Activated CD4-positive, alpha-beta memory T cell treated with anti-CD3 and anti-CD28 coated beads, Interleukin-2, amount 10 ng/mL, durations not matched to agents 7 days and 5 days (primary cell): ENCODE results near the gene TEX29. TPM values are rescaled to one million over a fixed set of nuclear protein-coding genes. Genes with fewer than 3 reads are reported as not detected.

Experiments
- CTCF ChIA-PET: fragments of 350-600 bp; sonication (Branson Sonifier 250); formaldehyde crosslinking; loops from one replicate; lab custom pipeline; 2021; ENCODE audit warnings: antibody characterized with exemption, inconsistent platforms; lab: Charles Lee
- POLR2A ChIA-PET: fragments of 350-600 bp; sonication (Branson Sonifier 250); formaldehyde crosslinking; loops from one replicate; lab custom pipeline; 2021; ENCODE audit warnings: antibody characterized with exemption; lab: Charles Lee
- DNase-seq: peaks from one replicate; pipeline ENCODE4 v3.0.0-alpha.2; 2020
- H3K27ac Mint-ChIP-seq: one replicate; pipeline ENCODE4 v1.8.0; 2021; ENCODE audit warnings: mild to moderate bottlenecking, mixed read lengths
- H3K27me3 Mint-ChIP-seq: one replicate; pipeline ENCODE4 v1.8.0; 2021; ENCODE audit warnings: mixed read lengths
- H3K36me3 Mint-ChIP-seq: one replicate; pipeline ENCODE4 v1.8.0; 2021; ENCODE audit warnings: low read depth, mixed read lengths
- H3K4me1 Mint-ChIP-seq: one replicate; pipeline ENCODE4 v1.8.0; 2021; ENCODE audit warnings: mixed read lengths
- H3K4me3 Mint-ChIP-seq: one replicate; pipeline ENCODE4 v1.8.0; 2021; ENCODE audit warnings: mild to moderate bottlenecking, mixed read lengths
- H3K9me3 Mint-ChIP-seq: one replicate; pipeline ENCODE4 v1.8.0; 2021; ENCODE audit warnings: mixed read lengths
- total RNA-seq, 2 experiments: library from RNA; stranded (reverse); gene quantifications; one replicate each; pipeline ENCODE4 v1.2.3, GENCODE V29; 2021

TEX29 gene
- total RNA-seq, 2 experiments from 2014 or later, result 0.73 to 0.93 TPM

DNA sequence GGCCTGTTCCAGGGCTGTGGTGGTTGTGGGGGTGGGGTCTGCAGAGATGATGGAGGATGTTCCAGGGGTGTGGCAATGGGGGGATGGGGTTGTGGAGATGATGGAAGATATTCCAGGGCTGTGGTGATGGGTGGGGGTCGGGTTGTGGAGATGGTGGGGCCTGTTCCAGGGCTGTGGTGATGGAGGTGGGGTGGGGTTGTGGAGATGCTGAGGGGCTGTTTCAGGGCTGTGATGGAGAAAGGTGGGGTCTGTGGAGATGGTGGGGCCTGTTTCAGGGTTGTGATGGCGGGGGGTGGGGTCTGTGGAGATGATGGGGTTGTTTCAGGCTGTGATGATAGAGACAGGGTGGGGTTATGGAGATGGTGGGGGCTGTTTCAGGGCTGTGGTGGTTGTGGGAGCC lies 62.0 kb downstream of the TEX29 start:
- H3K36me3 Mint-ChIP-seq, result no peaks in the 10 kb centered on the region
- POLR2A ChIA-PET, result no interaction called here
- CTCF ChIA-PET, result no interaction called here
- H3K9me3 Mint-ChIP-seq, result no peaks in the 10 kb centered on the region
- DNase-seq, result no peak
- H3K27ac Mint-ChIP-seq, result no peak overlapping the region
- peaks cover 11% of the 10 kb centered on the region for H3K4me1 Mint-ChIP-seq
- no peak overlapping the region for H3K4me3 Mint-ChIP-seq
- peaks cover 20% of the 10 kb centered on the region for H3K27me3 Mint-ChIP-seq

DNA sequence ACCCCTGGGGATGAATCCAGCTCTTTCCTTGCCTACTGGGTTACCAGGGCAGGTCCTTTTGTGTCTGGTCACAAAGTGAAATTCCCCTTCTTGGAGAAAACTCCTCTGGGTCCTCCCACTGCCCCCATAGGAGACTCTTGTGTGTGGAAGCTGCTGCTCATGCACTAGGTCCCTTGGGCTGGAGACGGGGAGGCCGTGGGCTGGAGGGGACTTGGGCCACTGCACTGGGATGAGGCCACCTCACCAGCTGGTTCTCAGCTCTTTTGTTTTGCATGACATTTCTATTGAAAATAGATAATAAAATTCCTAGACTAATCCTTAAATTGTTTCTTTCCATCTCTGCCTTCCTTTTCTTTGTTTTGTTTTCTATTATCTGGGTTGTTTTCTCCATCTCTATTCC lies 62.4 kb downstream of the TEX29 start:
- ChIA-PET POLR2A (no interaction called here), CTCF (no interaction called here)
- no peak overlapping the region for H3K4me3 Mint-ChIP-seq
- peaks cover 20% of the 10 kb centered on the region for H3K27me3 Mint-ChIP-seq
- H3K9me3 Mint-ChIP-seq, result no peaks in the 10 kb centered on the region
- peaks cover 11% of the 10 kb centered on the region for H3K4me1 Mint-ChIP-seq
- no peak overlapping the region for H3K27ac Mint-ChIP-seq
- H3K36me3 Mint-ChIP-seq, result no peaks in the 10 kb centered on the region
- DNase-seq, result no peak

DNA sequence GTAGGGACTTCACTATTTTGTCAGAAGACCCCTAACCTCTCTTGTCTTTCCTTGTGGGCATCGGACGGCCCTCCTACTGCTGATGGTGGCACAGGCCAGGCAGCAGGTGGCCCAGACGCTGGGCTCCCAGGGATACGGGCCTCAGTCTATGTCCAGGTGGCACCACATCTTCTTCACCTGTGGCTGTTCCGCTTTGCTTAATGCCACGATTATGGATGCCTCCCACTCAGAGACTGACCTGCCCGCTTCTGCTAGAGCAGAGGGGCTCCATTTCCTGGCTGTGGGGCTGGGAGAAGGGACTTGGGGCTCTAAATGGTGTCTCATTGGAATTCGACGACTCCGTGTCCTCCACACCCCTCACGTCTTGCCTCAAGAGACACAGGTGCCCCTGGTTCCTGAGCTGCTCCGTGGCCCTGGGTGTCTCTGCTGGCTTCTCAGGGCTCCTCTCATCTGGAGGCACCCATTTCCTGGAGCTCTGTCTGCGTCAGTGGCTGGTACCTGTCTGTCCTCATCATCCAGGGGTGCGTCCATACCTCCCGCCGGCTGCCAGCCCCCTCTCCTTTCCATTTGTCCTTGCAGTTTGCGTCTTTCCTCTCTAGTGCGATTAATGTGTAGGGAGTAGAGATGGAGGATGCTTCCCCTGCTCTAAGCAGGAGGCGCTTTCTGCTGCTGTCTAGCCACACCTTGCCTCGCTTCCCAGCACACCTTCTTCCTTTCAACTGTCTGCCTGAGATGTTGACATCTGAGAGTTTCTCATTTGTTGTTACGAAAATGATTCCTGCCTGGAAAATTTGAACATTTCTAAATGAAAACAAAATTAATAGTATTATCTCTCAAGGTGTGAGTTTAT lies 63.4 kb downstream of the TEX29 start:
- Mint-ChIP-seq H3K27ac (no peak overlapping the region), H3K36me3 (no peaks in the 10 kb centered on the region), H3K27me3 (peaks cover 22% of the 10 kb centered on the region), H3K4me3 (no peak overlapping the region), H3K4me1 (peaks cover 13% of the 10 kb centered on the region), H3K9me3 (no peaks in the 10 kb centered on the region)
- DNase-seq, result no peak
- ChIA-PET CTCF (no interaction called here), POLR2A (no interaction called here)

DNA sequence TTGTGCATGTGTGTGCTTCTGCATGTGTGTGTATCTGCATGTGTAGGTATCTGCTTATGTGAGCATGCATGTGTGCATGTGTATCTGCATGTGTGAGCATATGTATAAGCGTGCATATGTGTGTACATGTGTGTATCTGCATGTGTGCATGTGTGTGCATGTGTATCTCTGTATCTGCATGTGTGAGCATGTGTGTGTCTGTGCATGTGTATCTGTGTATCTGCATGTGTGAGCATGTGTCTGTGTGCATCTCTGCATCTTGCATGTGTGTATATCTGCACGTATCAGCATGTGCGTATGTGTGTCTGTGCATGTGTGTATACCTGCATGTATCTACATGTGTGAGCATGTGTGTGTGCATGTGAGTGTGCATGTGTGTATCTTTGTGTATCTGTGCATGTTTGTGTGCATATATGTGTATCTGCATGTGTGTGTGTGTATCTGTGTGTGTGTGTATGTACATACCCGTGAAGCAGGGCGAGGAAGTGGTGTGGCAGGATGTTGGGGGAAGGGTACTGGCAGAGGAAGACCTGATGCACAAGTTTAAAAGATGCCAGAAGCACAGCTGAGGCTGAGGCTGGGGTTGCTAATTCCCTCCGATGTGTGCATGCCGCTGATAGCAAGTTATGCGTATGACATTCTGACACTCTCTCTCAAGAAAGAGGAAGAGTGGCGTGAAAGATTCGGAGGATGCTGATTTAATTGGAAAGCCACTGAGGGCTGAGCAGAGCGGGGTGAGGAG lies 64.2 kb downstream of the TEX29 start:
- CTCF ChIA-PET, result interaction anchor here (1.5 kb wide), 1 partner anchor 45 kb away, joined by 3 read pairs; no protein-coding TSS in a partner anchor

DNA sequence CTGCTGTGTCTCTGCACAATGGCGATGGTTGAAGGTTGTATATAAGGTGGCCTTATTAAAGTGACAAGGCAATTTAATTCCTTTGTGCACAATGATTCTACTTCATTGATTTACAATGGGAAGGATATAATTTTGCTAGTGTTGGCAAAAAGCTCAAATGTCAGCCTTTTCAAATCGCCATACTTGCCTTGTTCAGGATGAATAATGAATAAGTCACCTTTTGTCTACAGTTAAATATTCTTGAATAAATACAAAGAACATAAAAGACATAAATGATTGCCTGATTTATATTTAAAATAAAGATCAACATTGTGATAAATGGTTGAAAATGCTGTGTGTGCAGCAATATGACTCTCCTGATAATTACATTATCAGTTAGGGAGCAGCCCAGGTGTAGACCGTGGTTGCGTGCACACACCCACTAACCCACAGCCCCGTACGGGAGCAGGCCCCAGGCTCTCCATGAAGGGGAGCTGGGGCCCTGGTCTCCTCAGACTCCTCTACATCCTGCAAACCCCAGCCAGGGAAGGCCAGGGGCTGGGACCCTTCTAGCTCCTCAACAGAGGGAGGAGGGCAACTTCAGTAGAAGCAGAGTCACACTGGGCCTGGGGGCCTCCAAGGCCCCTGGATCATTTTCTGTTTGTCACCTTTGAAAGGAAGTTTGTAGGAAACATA lies 64.9 kb downstream of the TEX29 start:
- H3K27me3 Mint-ChIP-seq, result peaks cover 18% of the 10 kb centered on the region
- POLR2A ChIA-PET, result no interaction called here
- DNase-seq, result no peak
- peaks cover 14% of the 10 kb centered on the region for H3K4me1 Mint-ChIP-seq
- no peaks in the 10 kb centered on the region for H3K9me3 Mint-ChIP-seq
- no peaks in the 10 kb centered on the region for H3K36me3 Mint-ChIP-seq
- CTCF ChIA-PET, result interaction anchor here (1.5 kb wide), 1 partner anchor 44 kb away, joined by 3 read pairs; no protein-coding TSS in a partner anchor
- no peak overlapping the region for H3K27ac Mint-ChIP-seq
- no peak overlapping the region for H3K4me3 Mint-ChIP-seq

More for the DNA sequence above, 64.2 kb downstream of the TEX29 start:
- no peak overlapping the region for H3K27ac Mint-ChIP-seq
- no peaks in the 10 kb centered on the region for H3K36me3 Mint-ChIP-seq
- H3K4me3 Mint-ChIP-seq, result no peak overlapping the region
- peaks cover 19% of the 10 kb centered on the region for H3K27me3 Mint-ChIP-seq
- H3K9me3 Mint-ChIP-seq, result no peaks in the 10 kb centered on the region
- peaks cover 14% of the 10 kb centered on the region for H3K4me1 Mint-ChIP-seq
- no peak for DNase-seq
- POLR2A ChIA-PET, result no interaction called here

DNA sequence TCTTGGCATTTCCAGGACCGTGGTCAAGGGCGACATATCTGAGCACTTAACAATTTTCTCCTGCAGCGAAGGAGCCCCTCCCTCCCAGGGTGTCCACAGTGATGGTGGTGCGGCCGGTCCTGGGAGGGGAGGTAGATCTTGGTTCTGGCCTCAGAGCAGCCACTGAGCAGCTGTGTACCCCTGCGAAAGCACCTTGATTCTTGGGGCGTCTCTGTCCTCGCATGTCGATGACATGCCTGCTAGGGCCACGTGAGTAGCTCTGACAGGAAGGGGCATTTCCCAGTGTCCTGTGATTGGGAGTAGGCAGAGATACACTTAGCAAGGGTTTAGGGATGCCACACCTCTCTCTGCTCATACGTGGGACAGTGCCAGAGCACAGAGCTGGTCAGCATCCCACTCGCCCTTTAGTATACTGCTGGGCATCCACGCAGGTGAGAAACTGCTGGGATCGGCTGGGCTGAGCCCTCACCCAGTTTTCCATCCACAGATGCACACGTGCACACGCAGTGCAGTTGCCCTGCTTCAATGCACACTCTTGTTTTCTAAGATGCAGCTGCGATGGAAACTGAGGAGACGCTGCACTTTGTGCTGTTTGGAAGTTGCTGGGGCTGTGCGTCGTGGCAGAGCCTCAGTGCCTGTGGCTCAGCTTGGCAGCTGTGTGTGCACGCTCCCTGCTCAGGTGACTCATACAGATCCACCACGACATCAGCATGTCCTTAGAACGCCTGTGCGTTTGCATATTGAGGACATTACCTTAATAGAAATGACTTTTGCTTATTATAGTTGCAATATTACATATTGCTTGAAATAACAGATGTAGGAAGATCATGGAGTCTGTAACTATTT lies 66.8 kb downstream of the TEX29 start:
- DNase-seq, result no peak
- H3K27ac Mint-ChIP-seq, result no peak overlapping the region
- H3K9me3 Mint-ChIP-seq, result no peaks in the 10 kb centered on the region
- H3K4me3 Mint-ChIP-seq, result no peak overlapping the region
- H3K27me3 Mint-ChIP-seq, result peaks cover 10% of the 10 kb centered on the region
- no peaks in the 10 kb centered on the region for H3K36me3 Mint-ChIP-seq
- ChIA-PET CTCF (no interaction called here), POLR2A (no interaction called here)
- H3K4me1 Mint-ChIP-seq, result peaks cover 14% of the 10 kb centered on the region

DNA sequence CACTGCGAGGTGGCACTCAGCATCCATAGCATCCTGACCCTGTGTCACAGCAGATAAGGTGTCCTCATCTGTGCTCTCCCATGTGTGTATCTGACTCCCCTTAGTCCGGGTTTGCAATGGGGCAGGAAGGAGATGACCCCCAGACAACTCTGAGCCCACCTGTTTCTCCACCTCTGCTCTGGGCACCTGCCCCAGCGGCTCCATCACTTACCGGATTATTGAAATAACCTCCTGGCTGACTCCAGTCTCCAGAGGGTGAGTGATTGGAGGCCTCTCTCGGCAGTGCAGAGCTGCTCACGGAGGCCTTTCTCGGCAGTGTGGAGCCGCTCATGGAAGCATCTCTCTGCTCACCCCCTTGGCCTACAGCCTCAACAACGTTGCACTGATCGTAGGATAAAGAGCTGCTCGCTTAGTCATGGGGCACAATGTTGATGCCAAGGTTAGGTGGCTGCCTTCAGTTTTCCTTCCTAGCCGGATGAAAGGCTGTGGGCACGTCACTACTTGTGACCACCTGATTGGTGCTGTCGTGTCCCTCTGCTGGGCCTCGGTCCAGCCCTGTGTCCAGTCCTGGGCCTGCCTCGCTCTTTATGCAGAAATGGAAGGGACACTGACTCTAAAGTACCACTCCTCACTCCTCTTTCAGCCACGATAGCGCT lies 67.6 kb downstream of the TEX29 start:
- Mint-ChIP-seq H3K4me1 (peaks cover 14% of the 10 kb centered on the region), H3K27ac (no peak overlapping the region), H3K36me3 (no peaks in the 10 kb centered on the region), H3K4me3 (no peak overlapping the region), H3K9me3 (no peaks in the 10 kb centered on the region), H3K27me3 (peaks cover 10% of the 10 kb centered on the region)
- CTCF ChIA-PET, result no interaction called here
- POLR2A ChIA-PET, result no interaction called here
- no peak for DNase-seq

DNA sequence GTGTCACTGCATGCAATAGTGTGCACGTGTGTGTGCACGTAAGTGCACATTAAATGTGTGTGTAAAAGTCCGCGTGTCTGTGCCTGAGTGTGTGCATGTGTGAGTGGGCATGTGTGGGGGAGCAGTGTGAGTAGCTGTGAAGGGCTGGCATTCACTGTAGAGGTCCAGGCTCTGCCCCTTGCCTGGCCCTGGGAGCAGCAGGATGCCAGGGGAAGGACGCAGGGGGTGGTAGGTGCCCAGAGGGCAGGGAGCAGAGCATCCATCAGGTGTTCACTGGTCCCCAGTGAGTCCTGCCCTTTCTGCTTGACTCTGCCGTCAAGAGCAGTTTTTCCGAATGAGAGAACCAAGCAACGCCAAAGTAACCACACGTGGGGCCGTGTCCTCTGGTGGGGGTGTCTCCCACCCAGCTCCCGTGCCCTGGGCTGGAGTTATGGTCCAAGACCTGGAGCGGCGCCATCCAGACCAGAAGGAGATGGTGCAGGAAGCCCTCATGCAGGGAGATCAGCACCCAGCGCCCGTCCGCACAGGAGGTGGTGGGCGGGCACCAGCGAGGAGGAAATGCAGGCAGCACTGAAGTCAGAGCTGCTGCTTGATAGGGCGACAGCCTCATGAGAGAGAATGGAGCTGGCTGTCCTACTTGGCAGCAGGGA lies 68.5 kb downstream of the TEX29 start:
- Mint-ChIP-seq H3K4me3 (no peak overlapping the region), H3K9me3 (no peaks in the 10 kb centered on the region), H3K4me1 (peaks cover 13% of the 10 kb centered on the region), H3K27me3 (peaks cover 9% of the 10 kb centered on the region), H3K36me3 (no peaks in the 10 kb centered on the region), H3K27ac (no peak overlapping the region)
- DNase-seq, result no peak
- CTCF ChIA-PET, result no interaction called here
- POLR2A ChIA-PET, result no interaction called here

DNA sequence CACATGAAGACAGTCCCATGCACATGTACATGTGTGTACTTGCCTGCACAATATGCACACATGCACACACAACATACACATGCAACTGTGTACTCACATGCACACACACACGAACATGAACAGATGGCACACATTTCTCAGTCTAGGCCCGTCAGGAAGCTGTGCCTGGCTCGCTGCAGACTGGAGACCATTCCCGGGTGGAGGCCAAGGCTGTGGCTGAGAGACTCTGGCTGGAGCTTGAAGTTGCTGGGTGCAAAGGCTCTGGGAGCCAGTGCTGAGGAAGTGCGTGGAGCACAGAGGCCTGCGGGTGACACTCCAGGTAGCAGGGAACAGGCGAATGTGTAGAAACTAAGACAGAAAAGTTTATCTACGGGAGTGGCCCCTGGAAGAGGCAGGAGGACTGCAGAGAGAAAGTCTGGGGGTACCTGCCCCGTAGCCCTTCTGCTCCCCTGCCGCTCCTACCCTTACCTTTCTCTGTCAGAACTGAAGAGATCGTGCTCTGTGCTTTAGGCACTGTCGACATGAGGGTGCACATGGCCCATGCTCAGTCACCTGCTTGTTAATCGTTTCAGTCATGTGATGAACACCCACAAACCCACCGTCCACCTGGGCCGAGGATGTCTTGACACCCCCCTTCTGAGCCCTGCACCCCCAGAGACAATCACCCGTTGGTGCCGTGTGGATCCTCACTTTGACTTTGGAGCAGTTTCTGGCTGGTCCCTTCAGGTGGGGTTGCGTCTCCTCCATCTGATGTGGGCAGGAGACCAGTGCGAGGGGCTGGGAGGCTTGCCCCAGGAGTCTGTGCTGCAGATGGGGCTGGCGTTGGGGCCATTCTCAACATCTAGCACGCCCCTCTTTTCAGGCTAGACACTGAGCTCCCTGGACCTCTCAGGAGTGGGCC lies 69.4 kb downstream of the TEX29 start:
- POLR2A ChIA-PET, result no interaction called here
- H3K4me3 Mint-ChIP-seq, result no peak overlapping the region
- H3K9me3 Mint-ChIP-seq, result no peaks in the 10 kb centered on the region
- H3K4me1 Mint-ChIP-seq, result peaks cover 4% of the 10 kb centered on the region
- no peak overlapping the region for H3K27ac Mint-ChIP-seq
- peaks cover 3% of the 10 kb centered on the region for H3K27me3 Mint-ChIP-seq
- H3K36me3 Mint-ChIP-seq, result no peaks in the 10 kb centered on the region
- no peak for DNase-seq
- CTCF ChIA-PET, result no interaction called here

DNA sequence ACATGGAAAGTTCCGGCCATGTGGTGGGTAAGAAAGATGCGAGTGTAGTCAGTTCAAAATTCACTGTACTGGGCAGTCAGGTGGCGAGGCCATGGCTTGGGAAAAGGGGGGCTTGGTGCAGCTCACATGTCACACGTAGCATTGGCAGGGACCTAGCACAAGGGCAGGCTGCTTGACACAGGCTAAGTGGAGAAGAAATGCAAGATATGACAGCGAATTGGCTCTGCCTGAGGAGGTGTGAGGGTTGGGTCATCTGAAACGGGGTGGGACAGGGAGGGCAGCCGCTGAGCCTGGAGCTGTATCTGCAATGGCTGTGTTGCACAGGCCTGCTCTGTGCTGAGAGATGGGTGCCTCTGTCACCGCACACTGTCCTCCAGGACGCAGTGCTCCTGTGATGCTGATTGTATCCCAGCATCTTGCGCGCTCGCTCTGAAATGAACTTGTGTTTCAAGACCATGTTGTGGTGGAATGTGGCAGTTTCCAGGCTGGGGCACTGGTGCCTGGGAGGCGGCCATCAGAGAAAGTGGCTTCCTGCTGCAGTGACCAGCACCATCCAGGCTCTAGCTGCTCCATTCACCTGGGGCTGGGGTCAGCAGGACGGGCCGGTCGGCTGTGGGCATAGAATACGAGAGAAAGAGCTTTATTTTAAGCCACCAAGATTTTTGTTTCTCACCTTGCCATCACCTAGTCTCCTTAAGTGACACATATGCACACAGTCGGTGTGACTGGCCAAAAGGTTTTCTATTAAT lies 70.3 kb downstream of the TEX29 start:
- Mint-ChIP-seq H3K27me3 (peaks cover 3% of the 10 kb centered on the region), H3K9me3 (no peaks in the 10 kb centered on the region), H3K27ac (no peak overlapping the region), H3K4me1 (peaks cover 3% of the 10 kb centered on the region), H3K4me3 (no peak overlapping the region), H3K36me3 (no peaks in the 10 kb centered on the region)
- ChIA-PET CTCF (no interaction called here), POLR2A (no interaction called here)
- DNase-seq, result no peak

DNA sequence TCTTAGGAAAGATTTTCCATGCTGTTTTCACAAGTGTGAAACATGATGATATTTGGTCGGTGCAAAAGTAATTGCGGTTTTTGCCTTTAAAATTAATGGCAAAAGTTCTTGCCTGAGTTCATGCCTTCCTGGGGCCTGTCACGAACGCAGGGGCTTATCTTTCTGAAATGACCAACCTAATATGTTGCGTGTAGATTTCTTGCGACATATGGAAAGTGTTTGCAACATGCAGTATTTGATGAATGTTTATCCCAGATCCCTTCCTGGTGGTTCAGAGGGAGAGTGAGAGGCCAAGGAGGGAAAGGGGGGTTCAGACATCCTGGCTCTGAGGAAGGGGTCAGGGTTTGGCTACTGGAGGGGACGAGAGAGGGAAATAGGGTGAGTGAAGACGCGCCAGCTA lies 72.0 kb downstream of the TEX29 start:
- ChIA-PET CTCF (no interaction called here), POLR2A (no interaction called here)
- Mint-ChIP-seq H3K27me3 (peaks cover 3% of the 10 kb centered on the region), H3K27ac (no peak overlapping the region), H3K4me1 (peaks cover 3% of the 10 kb centered on the region), H3K4me3 (no peak overlapping the region), H3K36me3 (no peaks in the 10 kb centered on the region), H3K9me3 (no peaks in the 10 kb centered on the region)
- DNase-seq, result no peak
